Activated CD8-positive, alpha-beta memory T cell treated with anti-CD3 and anti-CD28 coated beads for 48 hours (primary cell): Measurements from ENCODE around the gene SUPT6H.
"Not testable (repeated sequence)": the region's sequence is repeated elsewhere in the genome, so short reads cannot be mapped to it uniquely, and the experiment has no call there.

ENCODE experiments used
- DNase-seq, 3 experiments: peaks; one replicate each; pipeline ENCODE4 v3.0.0-alpha.2; 2020; ENCODE audit warnings: low read depth in 2 of 3, low spot score in 2 of 3

The SUPT6H gene

DNA sequence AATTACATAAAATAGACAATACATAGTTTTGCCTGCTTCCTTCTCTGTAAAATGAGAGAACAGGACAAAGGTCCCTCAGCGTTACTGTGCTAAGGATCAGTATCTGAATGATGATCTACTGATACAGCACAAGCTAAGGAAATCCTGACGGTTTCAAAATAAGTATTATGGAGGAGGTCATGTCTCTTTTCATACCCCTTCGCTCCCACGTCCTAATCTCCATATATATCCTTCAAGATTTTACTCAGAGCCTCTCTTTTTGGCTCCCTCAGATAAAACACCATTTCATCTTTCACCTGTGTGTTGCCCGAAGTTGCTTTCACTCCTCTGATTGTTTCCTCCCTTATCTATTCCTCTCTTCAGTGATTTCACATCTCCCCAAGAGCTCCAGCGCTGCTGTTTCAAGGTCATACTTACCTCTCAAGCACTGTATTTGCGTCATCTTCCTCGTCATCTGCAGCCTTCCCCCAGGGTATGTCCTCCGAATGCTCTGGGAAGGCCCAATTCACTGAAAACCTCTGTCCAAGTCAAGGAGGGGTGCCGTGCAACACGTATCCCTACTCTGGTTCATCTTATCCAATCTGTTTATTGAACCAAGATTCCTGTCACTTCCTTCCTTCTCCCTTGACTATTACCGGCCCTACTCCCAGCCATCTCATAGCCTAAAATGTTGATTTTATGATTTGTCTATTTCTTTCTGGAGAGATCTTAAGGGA, 15.8 kb upstream of the SUPT6H start:
- no peak for DNase-seq

DNA sequence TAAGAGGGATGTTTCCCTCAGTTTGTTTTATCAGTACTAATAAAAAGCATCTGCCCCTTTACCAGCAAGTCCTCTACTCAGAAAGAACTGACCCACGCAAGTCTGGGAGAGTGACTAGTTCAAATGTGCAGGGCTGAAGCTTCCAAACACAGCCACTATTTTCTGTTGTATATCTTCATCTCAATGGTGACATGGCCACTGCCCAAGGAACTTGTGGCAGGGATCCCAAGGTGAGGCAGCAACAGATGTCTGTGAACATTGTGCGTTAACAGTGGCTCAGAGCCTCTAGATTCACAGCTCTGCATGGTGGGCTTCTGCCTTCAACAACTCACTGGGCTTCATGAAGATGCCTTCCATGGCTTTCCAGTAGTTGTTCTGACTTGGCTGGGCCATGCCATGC, 13.3 kb upstream of the SUPT6H start:
- DNase-seq = no peak

- DNase-seq = no peak
These were observed 6.8 kb upstream of the SUPT6H start for GRCh38 chr17:28655160-28655559.

DNA sequence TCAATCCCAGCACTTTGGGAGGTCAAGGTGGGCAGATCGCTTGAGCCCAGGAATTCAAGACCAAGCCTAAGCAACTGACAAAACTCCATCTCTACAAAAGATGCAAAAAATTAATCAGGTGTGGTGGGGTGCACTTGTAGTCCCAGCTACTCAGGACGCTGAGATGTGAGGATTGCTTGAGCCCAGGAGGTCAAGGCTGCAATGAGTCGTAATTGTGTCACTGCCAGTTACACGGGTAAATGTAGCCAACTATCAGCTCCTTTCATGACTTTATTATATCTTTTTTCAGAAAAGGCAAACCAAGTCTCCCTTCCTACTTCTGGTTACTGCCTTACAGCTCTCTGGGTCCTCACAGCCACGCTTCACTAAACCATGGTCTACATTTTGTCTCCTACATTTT, 4.2 kb upstream of the SUPT6H start:
- no peak for DNase-seq

DNA sequence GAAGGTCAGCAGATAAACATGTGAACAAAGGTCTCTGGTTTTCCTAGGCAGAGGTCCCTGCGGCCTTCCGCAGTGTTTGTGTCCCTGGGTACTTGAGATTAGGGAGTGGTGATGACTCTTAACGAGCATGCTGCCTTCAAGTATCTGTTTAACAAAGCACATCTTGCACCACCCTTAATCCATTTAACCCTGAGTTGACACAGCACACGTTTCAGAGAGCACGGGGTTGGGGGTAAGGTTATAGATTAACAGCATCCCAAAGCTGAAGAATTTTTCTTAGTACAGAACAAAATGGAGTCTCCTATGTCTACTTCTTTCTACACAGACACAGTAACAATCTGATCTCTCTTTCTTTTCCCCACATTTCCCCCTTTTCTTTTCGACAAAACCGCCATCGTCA, 3.7 kb upstream of the SUPT6H start:
- DNase-seq = not testable (repeated sequence)

DNA sequence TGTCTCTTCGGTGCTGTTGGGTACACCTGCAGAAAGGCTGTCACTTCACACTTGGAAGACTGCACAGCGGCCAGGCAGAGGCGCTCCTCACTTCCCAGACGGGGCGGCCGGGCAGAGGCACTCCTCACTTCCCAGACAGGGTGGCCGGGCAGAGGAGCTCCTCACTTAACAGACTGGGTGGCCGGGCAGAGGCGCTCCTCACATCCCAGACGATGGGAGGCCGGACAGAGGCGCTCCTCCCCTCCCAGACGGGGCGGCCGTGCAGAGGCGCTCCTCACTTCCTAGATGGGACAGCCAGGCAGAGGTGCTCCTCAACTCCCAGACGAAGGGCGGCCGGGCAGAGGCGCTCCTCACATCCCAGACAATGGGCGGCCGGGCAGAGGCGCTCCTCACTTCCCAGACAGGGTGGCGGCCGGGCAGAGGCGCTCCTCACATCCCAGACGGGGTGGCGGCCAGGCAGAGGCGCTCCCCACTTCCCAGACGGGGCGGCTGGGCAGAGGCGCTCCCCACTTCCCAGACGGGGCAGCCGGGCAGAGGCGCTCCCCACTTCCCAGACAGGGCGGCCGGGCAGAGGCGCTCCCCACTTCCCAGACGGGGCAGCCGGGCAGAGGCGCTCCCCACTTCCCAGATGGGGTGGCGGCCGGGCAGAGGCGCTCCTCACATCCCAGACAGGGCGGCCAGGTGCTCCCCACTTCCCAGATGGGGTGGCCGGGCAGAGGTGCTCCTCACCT, 3.1 kb upstream of the SUPT6H start:
- not testable (repeated sequence) for DNase-seq

DNA sequence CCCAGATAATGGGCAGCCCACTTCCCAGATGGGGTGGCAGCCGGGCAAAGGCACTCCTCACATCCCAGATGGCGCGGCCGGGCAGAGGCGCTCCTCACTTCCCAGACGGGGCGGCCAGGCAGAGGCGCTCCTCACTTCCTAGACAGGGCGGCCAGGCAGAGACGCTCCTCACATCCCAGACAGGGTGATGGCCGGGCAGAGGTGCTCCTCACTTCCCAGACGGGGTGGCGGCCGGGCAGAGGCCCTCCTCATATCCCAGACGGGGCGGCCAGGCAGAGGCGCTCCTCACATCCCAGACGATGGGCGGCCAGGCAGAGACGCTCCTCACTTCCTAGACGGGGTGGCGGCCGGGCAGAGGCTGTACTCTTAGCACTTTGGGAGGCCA, 2.5 kb upstream of the SUPT6H start:
- not testable (repeated sequence) for DNase-seq

DNA sequence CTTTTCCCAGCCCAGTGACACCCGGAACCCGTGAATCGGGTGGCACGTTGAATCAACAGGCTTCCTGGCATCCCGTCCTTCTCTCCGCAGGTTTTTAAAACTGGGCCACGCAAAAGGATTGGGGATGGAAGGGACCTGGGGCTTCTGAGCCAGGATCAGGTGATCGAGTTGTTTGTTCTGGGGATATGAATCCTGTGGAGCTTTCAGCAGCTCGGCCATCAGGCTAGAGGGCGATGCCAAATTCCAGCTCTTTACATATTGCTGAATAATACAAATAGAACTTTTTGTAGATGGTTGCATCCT, 473 bp downstream of the SUPT6H start:
- no peak for DNase-seq

- no peak for DNase-seq
These were observed 1.7 kb downstream of the SUPT6H start for GRCh38 chr17:28663723-28664122.

DNA sequence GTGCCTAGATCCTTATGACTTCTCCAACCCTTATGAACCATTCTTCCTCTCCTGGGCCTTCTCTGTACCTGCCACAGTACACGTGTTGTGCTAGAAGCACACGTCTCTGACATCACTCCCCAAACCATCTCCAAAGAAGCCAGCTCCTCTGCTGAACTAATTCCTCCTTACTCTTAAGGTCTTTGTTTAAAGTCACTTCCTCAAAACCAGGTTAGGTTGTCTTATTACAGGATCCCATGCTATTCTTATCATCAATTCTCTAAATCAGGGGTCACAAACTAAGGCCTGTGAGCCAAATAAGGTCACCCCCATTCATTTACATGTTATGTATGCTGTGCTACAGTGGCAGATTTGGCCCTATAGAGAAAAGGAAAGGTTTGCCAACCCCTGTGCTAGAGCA, 4.0 kb downstream of the SUPT6H start:
- no peak for DNase-seq

GRCh38 chr17:28667870-28668269, 5.9 kb downstream of the SUPT6H start:
- no peak for DNase-seq

GRCh38 chr17:28669918-28670317, 7.9 kb downstream of the SUPT6H start:
- DNase-seq = no peak

- DNase-seq = no peak
These were observed 13.5 kb downstream of the SUPT6H start for GRCh38 chr17:28675490-28675889.

GRCh38 chr17:28675980-28676379, 14.0 kb downstream of the SUPT6H start:
- no peak for DNase-seq

DNA sequence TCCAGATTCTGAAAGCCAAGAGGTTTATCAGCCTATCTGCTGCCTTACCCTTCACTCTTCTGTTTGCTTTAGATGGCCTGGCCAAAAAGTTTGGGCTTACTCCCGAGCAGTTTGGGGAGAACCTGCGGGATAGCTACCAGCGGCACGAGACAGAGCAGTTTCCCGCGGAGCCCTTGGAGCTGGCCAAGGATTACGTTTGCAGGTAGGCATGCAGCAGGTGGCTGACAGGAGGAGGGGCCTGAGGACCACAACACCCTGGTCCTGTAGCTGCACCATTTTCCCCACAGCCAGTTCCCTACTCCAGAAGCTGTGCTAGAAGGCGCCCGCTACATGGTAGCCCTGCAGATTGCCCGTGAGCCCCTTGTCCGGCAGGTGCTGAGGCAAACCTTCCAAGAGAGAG, 20.6 kb downstream of the SUPT6H start:
- no peak for DNase-seq

- DNase-seq = no peak
These were observed 23.0 kb downstream of the SUPT6H start for GRCh38 chr17:28684963-28685362.

DNA sequence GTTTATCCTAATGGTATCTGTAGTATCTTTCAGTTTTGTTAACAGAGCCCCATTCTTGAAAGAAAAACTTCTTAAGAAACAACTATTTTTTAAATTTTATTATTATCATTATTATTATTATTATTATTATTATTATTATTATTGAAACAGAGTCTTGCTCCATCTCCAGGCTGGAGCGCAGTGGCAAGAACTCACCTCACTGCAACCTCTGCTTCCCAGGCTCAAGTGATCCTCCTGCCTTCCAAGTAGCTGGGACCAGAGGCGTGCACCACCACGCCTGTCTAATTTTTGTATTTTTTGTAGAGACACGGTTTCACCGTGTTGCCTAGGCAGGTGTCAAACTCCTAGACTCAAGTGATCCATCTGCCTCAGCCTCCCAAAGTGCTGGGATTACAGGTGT, 23.4 kb downstream of the SUPT6H start:
- DNase-seq = no peak

DNA sequence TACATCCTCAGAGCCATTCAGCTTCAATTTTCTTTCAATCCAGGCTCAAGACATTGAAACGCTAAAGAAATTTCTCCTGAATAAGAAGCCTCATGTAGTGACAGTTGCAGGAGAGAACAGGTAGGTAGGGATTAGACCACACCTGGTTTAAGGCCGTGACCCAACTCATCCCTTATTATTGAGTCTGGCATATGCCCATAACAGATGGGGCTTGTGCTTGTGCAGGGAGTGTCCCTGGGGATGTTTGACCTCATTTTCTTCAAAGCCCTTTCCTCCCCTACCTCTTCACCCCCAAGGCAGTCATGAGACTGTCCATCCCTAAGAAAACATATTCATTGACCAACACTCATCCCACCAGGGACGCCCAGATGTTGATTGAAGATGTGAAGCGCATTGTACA, 24.3 kb downstream of the SUPT6H start:
- no peak for DNase-seq

- DNase-seq = no peak
These were observed 26.5 kb downstream of the SUPT6H start for GRCh38 chr17:28688481-28688880.

DNA sequence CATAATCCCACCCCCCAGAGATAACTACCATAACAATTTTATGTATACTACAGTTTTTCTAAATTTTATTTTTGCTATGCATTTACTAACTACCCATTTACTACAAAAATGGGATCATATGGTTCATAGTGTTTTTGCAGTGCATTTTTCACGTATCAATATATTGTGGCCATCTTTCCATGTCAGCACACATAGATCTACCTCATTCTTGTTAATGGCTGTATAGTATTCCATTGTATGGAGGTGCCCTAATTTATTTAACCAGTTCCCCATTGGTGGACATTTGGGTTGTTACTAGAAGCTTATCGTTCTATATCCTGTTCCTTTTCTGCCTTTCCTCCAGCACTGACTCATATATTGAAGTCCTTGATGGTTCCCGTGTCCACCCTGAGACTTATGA, 27.0 kb downstream of the SUPT6H start:
- DNase-seq = no peak

DNA sequence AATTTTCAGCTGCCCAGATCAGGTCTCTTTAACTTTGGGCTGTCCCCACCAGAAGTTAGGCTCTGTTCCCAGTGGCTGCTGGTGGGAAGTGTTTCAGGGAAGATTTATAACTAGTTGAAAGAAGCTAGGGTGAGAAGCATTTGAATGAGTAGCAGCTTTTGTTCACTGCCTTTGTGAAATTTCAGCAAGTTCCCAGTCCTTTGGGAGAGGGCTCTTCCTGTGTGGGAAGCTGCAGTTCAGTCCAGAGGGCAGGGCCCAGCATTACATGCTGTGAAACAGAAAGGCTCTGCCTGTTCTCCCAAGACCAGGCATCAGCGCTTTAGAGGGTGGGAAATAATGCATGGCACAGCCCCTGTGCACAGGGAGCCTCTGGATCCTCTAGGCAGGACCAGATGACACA, 31.9 kb downstream of the SUPT6H start:
- no peak for DNase-seq

GRCh38 chr17:28698253-28698941, 36.4 kb downstream of the SUPT6H start:
- DNase-seq = no peak

- DNase-seq = no peak
These were observed 38.3 kb downstream of the SUPT6H start for GRCh38 chr17:28700278-28700677.
